MM.1S (cell line): ENCODE data around the gene RAPGEF3.

Experiments used
- DNase-seq: peaks from one replicate; pipeline ENCODE4 v3.0.0-alpha.2; 2015
- H2AFZ ChIP-seq: fragments of 300-600 bp; sonication (generic); 2 replicates; pipeline ENCODE4 v1.6.0; 2016; ENCODE audit warnings: antibody characterized with exemption, low read length
- H3F3A ChIP-seq: fragments of 300-600 bp; sonication (generic); 2 replicates; pipeline ENCODE4 v1.6.1; 2016; ENCODE audit warnings: mild to moderate bottlenecking, antibody characterized with exemption, low read length, moderate library complexity, mixed read lengths; ENCODE audit not compliant: insufficient read depth
- H3K27ac ChIP-seq: fragments of 300-600 bp; sonication (generic); 2 replicates; pipeline ENCODE4 v1.5.1; 2016; ENCODE audit warnings: mild to moderate bottlenecking, low read length
- H3K27me3 ChIP-seq: fragments of 300-600 bp; sonication (generic); replicated peaks from 2 replicates; pipeline ENCODE4 v1.6.0; 2016; ENCODE audit warnings: low read length; ENCODE audit not compliant: insufficient read depth
- H3K36me3 ChIP-seq: fragments of 300-600 bp; sonication (generic); replicated peaks from 2 replicates; pipeline ENCODE4 v1.6.1; 2016; ENCODE audit warnings: mild to moderate bottlenecking, low read length, mixed read lengths; ENCODE audit not compliant: insufficient read depth
- H3K4me1 ChIP-seq: fragments of 300-600 bp; sonication (generic); 2 replicates; pipeline ENCODE4 v1.6.1; 2016; ENCODE audit warnings: low read length, mixed read lengths
- H3K4me2 ChIP-seq: fragments of 300-600 bp; sonication (generic); 2 replicates; pipeline ENCODE4 v1.6.0; 2016; ENCODE audit warnings: low read depth, low read length
- H3K4me3 ChIP-seq: fragments of 300-600 bp; sonication (generic); 2 replicates; pipeline ENCODE4 v1.5.1; 2016; ENCODE audit warnings: low read length, mixed read lengths
- H3K79me2 ChIP-seq: fragments of 300-600 bp; sonication (generic); 2 replicates; pipeline ENCODE4 v1.6.1; 2016; ENCODE audit warnings: mixed run types, low read length, mixed read lengths
- H3K9ac ChIP-seq: fragments of 300-600 bp; sonication (generic); 2 replicates; pipeline ENCODE4 v1.6.1; 2016; ENCODE audit warnings: low read length, mixed read lengths
- H3K9me2 ChIP-seq: fragments of 300-600 bp; sonication (generic); replicated peaks from 2 replicates; pipeline ENCODE4 v1.6.1; 2016; ENCODE audit warnings: mild to moderate bottlenecking, low read length, mixed read lengths; ENCODE audit not compliant: insufficient read depth
- H3K9me3 ChIP-seq: fragments of 300-600 bp; sonication (generic); replicated peaks from 2 replicates; pipeline ENCODE4 v1.6.1; 2016; ENCODE audit warnings: mild to moderate bottlenecking, low read length, mixed read lengths; ENCODE audit not compliant: insufficient read depth
- H4K20me1 ChIP-seq: fragments of 300-600 bp; sonication (generic); 2 replicates; pipeline ENCODE4 v1.6.1; 2016; ENCODE audit warnings: mild to moderate bottlenecking, low read length, moderate library complexity, mixed read lengths; ENCODE audit not compliant: insufficient read depth
- CTCF ChIP-seq: fragments of 300-600 bp; sonication (generic); IDR thresholded peaks from 2 replicates; pipeline ENCODE4 v1.5.1; 2016; ENCODE audit warnings: antibody characterized with exemption, low read length, mixed read lengths
- EZH2 ChIP-seq: fragments of 300-600 bp; sonication (generic); optimal IDR thresholded peaks from 2 replicates; pipeline ENCODE3; 2017; ENCODE audit warnings: low read depth, mild to moderate bottlenecking, antibody characterized with exemption, low read length, mixed read lengths
- EZH2phosphoT487 ChIP-seq: fragments of 300-600 bp; sonication (generic); IDR thresholded peaks from 2 replicates; pipeline ENCODE4 v1.6.1; 2018; ENCODE audit warnings: antibody characterized with exemption, low read length

RAPGEF3 gene

DNA sequence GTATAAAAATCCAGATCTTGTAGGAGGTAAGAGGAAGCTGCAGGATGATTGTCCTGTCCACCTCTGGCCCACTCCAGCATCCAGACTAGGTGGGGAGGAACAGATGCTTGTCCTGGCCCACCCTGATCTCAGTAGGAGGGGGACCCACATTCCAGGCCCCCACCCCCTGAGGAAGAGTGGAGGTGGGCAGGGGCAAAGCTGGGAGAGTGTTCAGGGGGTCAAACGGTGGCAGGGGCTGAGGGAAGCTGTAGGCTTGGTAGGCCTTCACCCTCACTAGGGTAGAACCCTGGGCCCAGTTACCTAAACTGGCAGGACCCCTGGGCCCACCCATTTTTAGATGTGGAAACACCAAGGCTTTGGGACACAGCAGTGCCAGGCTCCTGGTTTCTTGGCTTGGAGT, 18.5 kb upstream of the RAPGEF3 start:
- Histone ChIP-seq H3K4me3 (no peak overlapping the region), H3F3A (peaks cover 10% of the 10 kb centered on the region; the same call in 1 of the 2 replicates), H3K4me2 (no peak overlapping the region), H3K4me1 (peaks cover 36% of the 10 kb centered on the region), H4K20me1 (no peaks in the 10 kb centered on the region), H3K36me3 (no peaks in the 10 kb centered on the region), H3K9me2 (no peaks in the 10 kb centered on the region), H3K9ac (no peak overlapping the region), H3K79me2 (peaks cover 33% of the 10 kb centered on the region), H2AFZ (no peak overlapping the region), H3K27ac (no peak overlapping the region), H3K9me3 (no peaks in the 10 kb centered on the region), H3K27me3 (no peaks in the 10 kb centered on the region)
- TF ChIP-seq CTCF (no peak), EZH2phosphoT487 (no peak), EZH2 (no peak)
- no peak for DNase-seq

- no peak overlapping the region for H3K27ac ChIP-seq
- no peak for DNase-seq
Observed at GRCh38 chr12:47776471-47777143, 17.9 kb upstream of the RAPGEF3 start.

GRCh38 chr12:47775100-47775911, 16.6 kb upstream of the RAPGEF3 start:
- Histone ChIP-seq H3F3A (no peaks in the 10 kb centered on the region), H3K36me3 (no peaks in the 10 kb centered on the region), H3K4me3 (no peak overlapping the region), H3K9me2 (no peaks in the 10 kb centered on the region), H4K20me1 (no peaks in the 10 kb centered on the region), H3K27ac (no peak overlapping the region), H3K27me3 (no peaks in the 10 kb centered on the region), H3K9me3 (no peaks in the 10 kb centered on the region), H2AFZ (no peak overlapping the region), H3K79me2 (peaks cover 33% of the 10 kb centered on the region), H3K4me1 (peaks cover 36% of the 10 kb centered on the region), H3K4me2 (no peak overlapping the region), H3K9ac (no peak overlapping the region)
- no peak for DNase-seq
- TF ChIP-seq CTCF (no peak), EZH2 (no peak), EZH2phosphoT487 (no peak)

More at GRCh38 chr12:47776471-47777143, 17.9 kb upstream of the RAPGEF3 start:
- H3K9ac ChIP-seq, result no peak overlapping the region; the same call in 1 of the 2 replicates
- H3K36me3 ChIP-seq, result no peaks in the 10 kb centered on the region
- no peaks in the 10 kb centered on the region for H4K20me1 ChIP-seq
- no peak overlapping the region for H3K4me2 ChIP-seq
- TF ChIP-seq EZH2 (no peak), EZH2phosphoT487 (no peak), CTCF (no peak)
- no peaks in the 10 kb centered on the region for H3K27me3 ChIP-seq
- no peaks in the 10 kb centered on the region for H3K9me3 ChIP-seq
- H3F3A ChIP-seq, result peaks cover 9% of the 10 kb centered on the region; the same call in 1 of the 2 replicates
- H2AFZ ChIP-seq, result no peak overlapping the region
- H3K4me1 ChIP-seq, result peaks cover 36% of the 10 kb centered on the region
- peaks cover 33% of the 10 kb centered on the region for H3K79me2 ChIP-seq
- no peak overlapping the region for H3K4me3 ChIP-seq
- no peaks in the 10 kb centered on the region for H3K9me2 ChIP-seq
